HFF-Myc (cell line): ENCODE data around the gene FLRT1.

Experiments
- DNase-seq: peaks from one replicate; pipeline ENCODE4 v3.0.0-alpha.2; 2011; ENCODE audit warnings: low read depth; ENCODE audit errors: extremely low read depth
- H3K4me3 ChIP-seq: replicated peaks from 2 replicates; pipeline ENCODE4 v1.5.1; 2011; ENCODE audit warnings: low read depth, mild to moderate bottlenecking, control low read depth, low read length
- TF ChIP-seq, protein P1 (sequence below): IDR thresholded peaks from 2 replicates; pipeline ENCODE4 v1.5.1; 2012; ENCODE audit warnings: mild to moderate bottlenecking, low read depth, low read length, control low read depth; ENCODE audit errors: missing control alignments

The FLRT1 gene

DNA sequence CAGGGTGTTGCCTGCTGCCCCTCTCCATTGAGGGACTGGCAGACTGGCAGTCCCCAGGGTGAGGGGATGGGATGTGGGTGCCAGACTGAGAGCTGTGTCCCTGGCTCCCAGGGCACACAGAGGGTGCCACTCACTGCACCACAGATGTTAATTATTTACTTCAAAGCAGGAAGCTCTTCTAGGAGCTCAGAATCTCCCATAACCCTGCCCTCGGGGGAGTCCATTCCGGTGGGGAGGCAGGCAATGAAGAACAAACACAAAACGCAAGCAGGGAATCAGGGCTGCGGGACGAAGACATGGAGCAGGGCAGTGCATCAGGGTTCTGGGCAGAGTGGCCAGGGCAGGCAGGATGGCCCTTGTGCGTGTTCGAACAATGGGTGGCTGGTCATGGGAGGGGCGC, 24.4 kb upstream of the FLRT1 start:
- H3K4me3 ChIP-seq = no peak overlapping the region
- DNase-seq = no peak
- TF ChIP-seq, protein P1, sequence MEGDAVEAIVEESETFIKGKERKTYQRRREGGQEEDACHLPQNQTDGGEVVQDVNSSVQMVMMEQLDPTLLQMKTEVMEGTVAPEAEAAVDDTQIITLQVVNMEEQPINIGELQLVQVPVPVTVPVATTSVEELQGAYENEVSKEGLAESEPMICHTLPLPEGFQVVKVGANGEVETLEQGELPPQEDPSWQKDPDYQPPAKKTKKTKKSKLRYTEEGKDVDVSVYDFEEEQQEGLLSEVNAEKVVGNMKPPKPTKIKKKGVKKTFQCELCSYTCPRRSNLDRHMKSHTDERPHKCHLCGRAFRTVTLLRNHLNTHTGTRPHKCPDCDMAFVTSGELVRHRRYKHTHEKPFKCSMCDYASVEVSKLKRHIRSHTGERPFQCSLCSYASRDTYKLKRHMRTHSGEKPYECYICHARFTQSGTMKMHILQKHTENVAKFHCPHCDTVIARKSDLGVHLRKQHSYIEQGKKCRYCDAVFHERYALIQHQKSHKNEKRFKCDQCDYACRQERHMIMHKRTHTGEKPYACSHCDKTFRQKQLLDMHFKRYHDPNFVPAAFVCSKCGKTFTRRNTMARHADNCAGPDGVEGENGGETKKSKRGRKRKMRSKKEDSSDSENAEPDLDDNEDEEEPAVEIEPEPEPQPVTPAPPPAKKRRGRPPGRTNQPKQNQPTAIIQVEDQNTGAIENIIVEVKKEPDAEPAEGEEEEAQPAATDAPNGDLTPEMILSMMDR = no peak

DNA sequence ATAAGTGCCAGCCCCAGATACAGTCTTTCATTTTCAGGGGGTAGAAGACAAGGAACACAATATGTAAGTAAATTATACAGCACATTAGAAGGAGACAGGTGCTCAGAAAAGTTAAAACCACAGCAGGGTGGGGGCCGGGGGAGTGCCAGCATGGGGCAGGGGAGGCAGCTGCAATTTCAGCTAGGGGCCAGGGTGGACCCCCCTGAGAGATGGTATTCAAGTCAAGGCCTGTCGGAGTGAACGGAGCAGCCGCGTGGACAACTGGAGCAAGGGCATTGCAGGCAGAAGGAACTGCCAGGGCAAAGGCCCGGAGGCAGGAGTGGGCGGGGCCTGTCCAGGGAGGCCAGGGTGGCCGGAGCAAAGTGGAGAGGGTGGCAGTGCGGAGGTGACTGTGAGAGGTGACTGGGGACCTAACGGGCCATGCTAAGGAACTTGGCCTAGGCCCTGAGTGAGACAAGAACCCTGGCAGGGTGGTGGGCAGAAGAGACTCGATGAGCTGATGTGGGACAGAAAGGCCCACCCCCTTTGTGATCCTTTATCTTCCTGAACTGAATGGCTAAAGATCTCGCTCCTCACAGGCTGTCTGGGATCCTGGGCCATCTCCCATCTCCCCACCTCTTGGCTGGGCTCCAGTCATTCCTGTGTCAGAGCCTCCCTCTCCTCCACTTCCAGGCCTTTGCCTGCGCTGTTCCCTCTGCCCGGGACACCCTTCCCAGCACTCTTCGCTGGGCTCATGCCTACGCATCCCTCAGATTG, 22.4 kb upstream of the FLRT1 start:
- DNase-seq = no peak
- TF ChIP-seq, protein P1 = no peak
- H3K4me3 ChIP-seq = no peak overlapping the region

DNA sequence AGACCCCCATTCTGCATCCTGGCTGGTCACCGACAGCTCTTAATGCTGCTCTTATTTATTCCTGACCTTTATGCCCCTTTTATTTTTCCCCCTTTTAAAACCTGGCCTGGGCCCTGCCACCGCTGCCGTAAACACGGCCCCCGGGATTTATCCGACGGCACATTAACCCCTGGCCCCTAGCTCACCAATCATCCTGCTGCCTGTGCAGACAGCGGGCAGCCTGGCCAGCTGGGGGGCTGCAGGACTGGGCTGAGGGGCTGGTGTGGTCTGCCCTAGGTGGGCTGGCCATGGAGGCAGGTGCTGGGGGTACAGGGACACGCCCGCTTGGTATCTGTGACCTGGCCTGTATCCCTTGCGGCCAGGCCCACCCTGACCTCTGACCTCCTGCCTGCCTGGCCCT, 21.4 kb upstream of the FLRT1 start:
- DNase-seq = no peak
- TF ChIP-seq, protein P1 = no peak
- no peak overlapping the region for H3K4me3 ChIP-seq

DNA sequence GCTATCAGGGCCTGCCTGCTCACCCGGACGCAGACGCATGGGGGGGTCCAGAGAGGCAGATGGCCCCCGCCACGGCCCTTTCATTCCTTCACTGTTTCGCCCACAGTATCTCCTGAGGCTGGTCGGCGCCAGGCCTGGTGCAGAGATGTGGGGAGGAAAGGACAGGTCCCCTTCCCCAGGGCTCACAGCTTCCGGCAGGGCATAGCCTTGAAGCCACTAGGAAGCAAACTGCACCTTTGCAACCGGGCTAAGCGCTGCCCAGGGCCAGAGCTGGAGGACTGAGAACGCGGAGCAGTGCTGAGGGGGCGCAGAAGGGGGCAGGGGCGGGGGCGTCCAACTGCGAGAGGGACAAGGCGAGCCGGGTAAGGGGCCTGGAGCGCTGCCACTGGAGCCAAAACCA, 20.2 kb upstream of the FLRT1 start:
- no peak for DNase-seq
- H3K4me3 ChIP-seq = no peak overlapping the region
- TF ChIP-seq, protein P1 = no peak

DNA sequence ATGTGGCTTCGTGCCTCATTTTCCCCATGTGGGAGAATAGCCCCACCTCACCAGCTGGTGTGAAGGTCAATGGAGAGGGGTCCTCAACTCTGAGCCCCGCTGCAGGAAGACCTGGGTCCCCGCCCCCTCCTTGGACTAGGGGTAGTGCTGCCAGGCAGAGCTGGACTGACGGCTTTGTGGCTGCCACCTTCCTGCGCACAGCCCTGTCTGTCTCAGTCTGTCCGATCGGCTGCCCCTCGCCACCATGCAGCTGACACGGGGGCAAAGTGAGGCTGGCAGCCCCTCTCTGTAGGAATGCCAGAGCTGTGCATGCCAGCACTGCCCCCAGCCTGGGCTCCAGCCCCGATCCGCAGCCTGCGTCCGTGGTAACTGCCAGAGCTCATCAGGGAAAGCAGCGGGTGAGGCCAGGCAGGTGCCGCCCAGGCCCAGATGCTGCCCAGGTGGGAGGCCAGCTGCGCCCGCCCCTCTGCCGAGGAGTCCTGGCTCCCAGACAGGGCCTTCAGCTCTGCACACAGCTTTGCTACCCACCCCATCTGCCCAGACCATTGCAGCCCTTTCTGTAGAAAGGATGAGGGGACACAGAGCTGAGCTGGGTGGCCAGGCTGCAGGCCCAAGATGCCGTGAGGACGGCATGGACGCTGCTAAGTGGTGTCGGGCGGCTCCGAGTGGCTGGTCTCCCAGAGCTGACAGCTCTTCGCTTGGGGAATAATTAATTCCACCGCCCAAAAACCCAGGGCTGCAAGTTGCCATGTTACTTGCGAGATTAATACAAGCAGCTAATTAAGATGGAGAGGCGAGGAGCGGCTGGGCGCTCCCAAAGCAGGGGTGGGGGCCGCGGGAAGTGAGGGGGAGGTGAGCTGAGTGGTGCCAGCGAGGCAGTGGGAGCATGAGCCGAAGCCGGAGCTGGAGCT, 19.5 kb upstream of the FLRT1 start:
- TF ChIP-seq, protein P1 = no peak
- no peak overlapping the region for H3K4me3 ChIP-seq
- DNase-seq = no peak

DNA sequence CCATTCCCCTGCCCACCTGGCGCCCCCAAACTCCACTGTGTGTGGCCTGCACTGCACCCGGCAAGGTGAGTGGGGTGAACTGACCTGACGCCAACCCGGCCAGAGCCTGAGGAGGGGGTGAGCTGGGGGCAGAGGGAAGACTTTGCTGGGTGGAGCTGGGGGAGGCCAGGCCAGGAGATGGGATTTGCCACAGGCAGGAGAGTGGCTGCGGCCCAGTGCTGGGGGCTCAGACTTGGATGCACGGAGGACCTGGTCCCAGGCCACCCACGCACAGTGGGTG, 17.8 kb upstream of the FLRT1 start:
- no peak for DNase-seq
- TF ChIP-seq, protein P1 = no peak
- H3K4me3 ChIP-seq = no peak overlapping the region
